GM12878 (cell line): ENCODE results near the gene COPB1. TPM values are rescaled to one million over a fixed set of nuclear protein-coding genes. Genes with fewer than 3 reads are reported as not detected.

Experiments
- ATAC-seq: fragments of 200-7000 bp; cut with Tn5 transposase; 3 replicates; pipeline ENCODE4 v1.9.1; 2020; ENCODE audit warnings: mild to moderate bottlenecking, moderate library complexity
- BruUV-seq: library from RNA; stranded (reverse); fragments of 400-500 nt; replicated peaks from 2 replicates; lab custom pipeline; 2021; lab: Mats Ljungman, UMichigan
- CTCF ChIA-PET: fragments of 300-600 bp; sonication (Branson Sonifier 250); formaldehyde crosslinking; extraction: SDS; loops from one replicate; lab custom pipeline; 2021; ENCODE audit warnings: inconsistent platforms; lab: Yijun Ruan, JAX
- POLR2A ChIA-PET: fragments of 350-600 bp; formaldehyde crosslinking; extraction: SDS; loops from one replicate; lab custom pipeline; 2021; ENCODE audit warnings: inconsistent platforms; lab: Charles Lee
- RAD21 ChIA-PET: fragments of 300-600 bp; sonication (Branson Sonifier 250); formaldehyde crosslinking; loops from one replicate; lab custom pipeline; 2023; ENCODE audit warnings: antibody characterized with exemption; ENCODE audit not compliant: unreplicated experiment; lab: Charles Lee
- SMC1A ChIA-PET: fragments of 300-600 bp; sonication (Branson Sonifier 250); formaldehyde crosslinking; loops from one replicate; lab custom pipeline; 2023; ENCODE audit not compliant: unreplicated experiment, uncharacterized antibody; lab: Charles Lee
- DNase-seq: peaks from one replicate; pipeline ENCODE4 v3.0.0-alpha.2; 2011; ENCODE audit warnings: low read depth, low spot score
- FAIRE-seq: peaks from 3 replicates; lab custom pipeline; 2011; peaks lifted over from hg19 to GRCh38; lab: Jason Lieb, UNC
- H2AFZ ChIP-seq: 2 replicates; pipeline ENCODE4 v1.6.0; 2011; ENCODE audit warnings: low read depth, low read length, control low read depth; ENCODE audit not compliant: control insufficient read depth
- H3K27ac ChIP-seq: 2 replicates; pipeline ENCODE4 v1.5.1; 2011; ENCODE audit warnings: control low read depth; ENCODE audit not compliant: control insufficient read depth, insufficient read depth
- H3K27me3 ChIP-seq, 2 experiments: replicated peaks in 1 of 2; 2 replicates each; pipeline versions ENCODE4 v1.6.0 to v1.6.1; 2011; ENCODE audit warnings: low read length in 1 of 2; ENCODE audit not compliant: control insufficient read depth in 2 of 2, insufficient read depth in 2 of 2
- H3K36me3 ChIP-seq, 2 experiments: 2 replicates each; pipeline ENCODE4 v1.5.1; 2011; ENCODE audit warnings: low read length in 1 of 2; ENCODE audit not compliant: control insufficient read depth in 2 of 2, insufficient read depth in 2 of 2
- H3K4me1 ChIP-seq: 2 replicates; pipeline ENCODE4 v1.6.1; 2011; ENCODE audit warnings: mild to moderate bottlenecking, low read length, moderate library complexity, mixed read lengths; ENCODE audit not compliant: control insufficient read depth, insufficient read depth
- H3K4me2 ChIP-seq: 2 replicates; pipeline ENCODE4 v1.6.0; 2011; ENCODE audit warnings: control low read depth; ENCODE audit not compliant: control insufficient read depth, insufficient read depth
- H3K4me3 ChIP-seq: fragments of 200-600 bp; sonication (generic); 2 replicates; pipeline ENCODE4 v1.5.1; 2016
- H3K79me2 ChIP-seq: 2 replicates; pipeline ENCODE4 v1.6.0; 2011; ENCODE audit warnings: low read length; ENCODE audit not compliant: control insufficient read depth, insufficient read depth
- H3K9ac ChIP-seq: 2 replicates; pipeline ENCODE4 v1.8.0; 2011; ENCODE audit warnings: low read length, control low read depth, mixed read lengths; ENCODE audit not compliant: control insufficient read depth, insufficient read depth
- H3K9me3 ChIP-seq: replicated peaks from 3 replicates; pipeline ENCODE4 v1.5.1; 2011; ENCODE audit warnings: mild to moderate bottlenecking, low read length; ENCODE audit not compliant: control insufficient read depth, insufficient read depth
- H4K20me1 ChIP-seq: 2 replicates; pipeline ENCODE4 v1.6.0; 2011; ENCODE audit not compliant: control insufficient read depth, insufficient read depth
- BACH1 ChIP-seq: fragments of 450-650 bp; IDR thresholded peaks from 2 replicates; pipeline ENCODE4 v1.6.1; 2017; ENCODE audit warnings: mild to moderate bottlenecking, borderline replicate concordance
- BCLAF1 ChIP-seq: fragments of 450-650 bp; IDR thresholded peaks from 2 replicates; pipeline ENCODE4 v1.6.1; 2017; ENCODE audit warnings: antibody characterized with exemption, mild to moderate bottlenecking, moderate library complexity
- CREM ChIP-seq: IDR thresholded peaks from 2 replicates; pipeline ENCODE4 v1.6.1; 2014; ENCODE audit warnings: antibody characterized with exemption, low read depth
- EP300 ChIP-seq, 2 experiments: fragments of 150-350 bp in 1 of 2; IDR thresholded peaks; 2 replicates each; pipeline ENCODE4 v1.6.1; 2011 to 2012; ENCODE audit warnings: low read depth in 2 of 2, low read length in 2 of 2, borderline replicate concordance in 1 of 2, improper control_type of control experiment in 1 of 2, inconsistent platforms in 1 of 2; ENCODE audit not compliant: control insufficient read depth in 1 of 2
- ESRRA ChIP-seq: IDR thresholded peaks from 2 replicates; pipeline ENCODE4 v1.6.1; 2012; ENCODE audit warnings: mild to moderate bottlenecking, low read length, improper control_type of control experiment
- GATAD2B ChIP-seq: fragments of 450-650 bp; conservative IDR thresholded peaks from 2 replicates; pipeline ENCODE4 v1.6.1; 2017; ENCODE audit warnings: low read depth, mild to moderate bottlenecking, moderate library complexity
- HDAC2 ChIP-seq: fragments of 200-600 bp; sonication (generic); IDR thresholded peaks from 2 replicates; pipeline ENCODE4 v1.6.1; 2017
- HSF1 ChIP-seq: fragments of 150-350 bp; IDR thresholded peaks from 2 replicates; pipeline ENCODE4 v1.6.1; 2014; ENCODE audit warnings: mild to moderate bottlenecking, low read depth, low read length
- KLF5 ChIP-seq: fragments of 450-650 bp; IDR thresholded peaks from 2 replicates; pipeline ENCODE4 v1.6.1; 2014; ENCODE audit warnings: mild to moderate bottlenecking; ENCODE audit not compliant: partially characterized antibody
- MLLT1 ChIP-seq: fragments of 450-650 bp; IDR thresholded peaks from 2 replicates; pipeline ENCODE4 v1.6.1; 2016; ENCODE audit warnings: mild to moderate bottlenecking
- NFXL1 ChIP-seq: fragments of 450-650 bp; IDR thresholded peaks from 2 replicates; pipeline ENCODE4 v1.6.1; 2017; ENCODE audit warnings: antibody characterized with exemption, mild to moderate bottlenecking, borderline replicate concordance
- POLR2AphosphoS5 ChIP-seq: IDR thresholded peaks from 2 replicates; pipeline ENCODE4 v1.6.1; 2011; ENCODE audit warnings: mild to moderate bottlenecking, low read length, inconsistent platforms
- RUNX3 ChIP-seq: IDR thresholded peaks from 2 replicates; pipeline ENCODE4 v1.6.1; 2012; ENCODE audit warnings: low read length, inconsistent platforms
- SMC3 ChIP-seq: IDR thresholded peaks from 2 replicates; pipeline ENCODE4 v1.6.1; 2011; ENCODE audit warnings: low read length, improper control_type of control experiment, borderline replicate concordance
- USF2 ChIP-seq: IDR thresholded peaks from 2 replicates; pipeline ENCODE4 v1.6.1; 2011; ENCODE audit warnings: low read depth, low read length, improper control_type of control experiment, borderline replicate concordance
- WGBS: methylation state at CpG from one replicate; pipeline ENCODE4 v1.1.6; 2016; ENCODE audit warnings: low lambda C conversion rate; ENCODE audit not compliant: insufficient replicate concordance, insufficient coverage; ENCODE audit errors: missing lambda C conversion rate; 5-methylcytosine and 5-hydroxymethylcytosine counted together
- in situ Hi-C: fragments of 300-500 bp; cut with MboI; formaldehyde crosslinking; loops from 9 replicates; pipeline ENCODE4 v1.14.3; 2018; ENCODE audit warnings: mixed read lengths
- intact Hi-C: fragments of 100-400 bp; cut with micrococcal nuclease; formaldehyde crosslinking; loops from one replicate; pipeline ENCODE4 v1.14.2; 2022; ENCODE audit not compliant: unreplicated experiment
- polyA plus RNA-seq, 11 experiments: library from polyadenylated mRNA; depleted of rRNA in 4 of 11; unstranded in 6 of 11; stranded (reverse) in 5 of 11; fragments of >200 nt; fragmentation: Nextera tagmentation in 4 of 11; fragmentation: Illumina TruSeq in 1 of 11; extraction: Ambion mirVana in 4 of 11; extraction: Trizol in 1 of 11; gene quantifications; 1 replicate in 1 of 11; 2 replicates in 10 of 11; pipeline versions ENCODE4 v1.2.1 to v1.2.3, GENCODE V29; 2011 to 2016; ENCODE audit warnings: inconsistent platforms in 2 of 11, missing spikeins in 2 of 11, low read depth in 1 of 11
- total RNA-seq, 4 experiments: library from RNA; depleted of rRNA in 3 of 4; stranded (reverse); fragments of >200 nt in 3 of 4; fragmentation: Illumina TruSeq in 1 of 4; extraction: Trizol in 1 of 4; gene quantifications; 2 replicates each; pipeline versions ENCODE4 v1.2.1 to v1.2.3, GENCODE V29; 2013 to 2021

The COPB1 gene
- total and polyA plus RNA-seq, 10 of the 15 experiments (the other 5 are each of a cell fraction or from before 2014, with no cell fraction given), result 67.0 to 149 (median 109) TPM

GRCh38 chr11:14422052-14422813, 77.4 kb downstream of the COPB1 start (continued):
- TF ChIP-seq HSF1, result no peak
- no peak for TF ChIP-seq BACH1
- TF ChIP-seq MLLT1, result no peak
- TF ChIP-seq ESRRA, result no peak
- TF ChIP-seq POLR2AphosphoS5, result no peak

- CTCF ChIA-PET, result interaction anchor here (1.1 to 9.0 kb wide), 6 partner anchors 11 to 131 kb away, joined by 3 to 271 read pairs (median 6); no protein-coding TSS in a partner anchor
- no TSS peak for BruUV-seq
- intact Hi-C loops, result no loop called here
- 51% methylated on average over 3 of the region's 3 CpGs for WGBS
- in situ Hi-C loops, result loop anchor here (25.0 kb wide), 1 partner anchor 458 kb away; the partner anchor contains the start of gene SPON1
- DNase-seq (no peak), ATAC-seq (peak; percentile 15; the same call in 1 of the 3 replicates), FAIRE-seq (no peak)
- no peak overlapping the region for H3K4me2 ChIP-seq
- no peak overlapping the region for H3K9ac ChIP-seq
- H3K27me3 ChIP-seq, result no peaks in the 10 kb centered on the region
- SMC1A ChIA-PET, result interaction anchor here (2.9 to 5.8 kb wide), 2 partner anchors 35 to 117 kb away, joined by 13 to 120 read pairs; no protein-coding TSS in a partner anchor
- RAD21 ChIA-PET, result interaction anchor here (0.6 to 9.5 kb wide), 3 partner anchors 38 to 117 kb away, joined by 3 to 123 read pairs (median 4); no protein-coding TSS in a partner anchor
- no peak overlapping the region for H3K27ac ChIP-seq
- no peaks in the 10 kb centered on the region for H4K20me1 ChIP-seq
- no peak overlapping the region for H3K4me3 ChIP-seq
- POLR2A ChIA-PET, result no interaction called here
- H2AFZ ChIP-seq, result no peak overlapping the region
- peaks cover 4% of the 10 kb centered on the region for H3K4me1 ChIP-seq
- no peaks in the 10 kb centered on the region for H3K36me3 ChIP-seq
- no peaks in the 10 kb centered on the region for H3K79me2 ChIP-seq
- no peaks in the 10 kb centered on the region for H3K9me3 ChIP-seq
- TF ChIP-seq CREM (no peak), USF2 (no peak), SMC3 (no peak), HDAC2 (no peak), BCLAF1 (no peak), NFXL1 (no peak), POLR2AphosphoS5 (no peak), EP300 (IDR thresholded peaks at IDR 0.05; ENCODE audit: borderline replicate concordance in 1 of 2, control insufficient read depth in 1 of 2, low read depth in 2 of 2, low read length in 2 of 2) (no peak), RUNX3 (no peak), KLF5 (no peak), GATAD2B (no peak)
Measured at GRCh38 chr11:14420223-14420622, 79.4 kb downstream of the COPB1 start.
